ENCODE measurements around the gene GADD45G.

- TF ChIP-seq BCL11A (IDR thresholded peaks at IDR 0.05; ENCODE audit: low read depth in 2 of 2, low read length in 2 of 2) (no peak), CHD7 (IDR thresholded peaks at IDR 0.05; ENCODE audit: insufficient replicate concordance, low read length) (no peak), GABPA (IDR thresholded peaks at IDR 0.05; ENCODE audit: borderline replicate concordance, insufficient read depth, low read length) (no peak), POLR2AphosphoS5 (IDR thresholded peaks at IDR 0.05; ENCODE audit: low read depth, low read length) (no peak), TAF1 (IDR thresholded peaks at IDR 0.05; ENCODE audit: low read depth, low read length) (no peak), CEBPB (IDR thresholded peaks at IDR 0.05; ENCODE audit: low read depth, low read length) (no peak), TCF12 (IDR thresholded peaks at IDR 0.05; ENCODE audit: low read depth, low read length) (no peak), ZNF274 (IDR thresholded peaks at IDR 0.05; ENCODE audit: borderline replicate concordance, extremely low read depth, low read length) (no peak), POLR2A (IDR thresholded peaks at IDR 0.05; ENCODE audit: control extremely low read depth in 1 of 2, low read depth in 2 of 2, low read length in 2 of 2) (no peak), RXRA (IDR thresholded peaks at IDR 0.05; ENCODE audit: insufficient read depth, low read depth, low read length) (no peak), TBP (IDR thresholded peaks at IDR 0.05; ENCODE audit: low read depth, low read length) (no peak), MAFK (IDR thresholded peaks at IDR 0.05; ENCODE audit: low read depth, low read length) (no peak)
- TF ChIP-seq, protein P1, sequence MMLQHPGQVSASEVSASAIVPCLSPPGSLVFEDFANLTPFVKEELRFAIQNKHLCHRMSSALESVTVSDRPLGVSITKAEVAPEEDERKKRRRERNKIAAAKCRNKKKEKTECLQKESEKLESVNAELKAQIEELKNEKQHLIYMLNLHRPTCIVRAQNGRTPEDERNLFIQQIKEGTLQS (IDR thresholded peaks at IDR 0.05; ENCODE audit: insufficient read depth, low read depth, low read length), result no peak
- TF ChIP-seq, protein P2, sequence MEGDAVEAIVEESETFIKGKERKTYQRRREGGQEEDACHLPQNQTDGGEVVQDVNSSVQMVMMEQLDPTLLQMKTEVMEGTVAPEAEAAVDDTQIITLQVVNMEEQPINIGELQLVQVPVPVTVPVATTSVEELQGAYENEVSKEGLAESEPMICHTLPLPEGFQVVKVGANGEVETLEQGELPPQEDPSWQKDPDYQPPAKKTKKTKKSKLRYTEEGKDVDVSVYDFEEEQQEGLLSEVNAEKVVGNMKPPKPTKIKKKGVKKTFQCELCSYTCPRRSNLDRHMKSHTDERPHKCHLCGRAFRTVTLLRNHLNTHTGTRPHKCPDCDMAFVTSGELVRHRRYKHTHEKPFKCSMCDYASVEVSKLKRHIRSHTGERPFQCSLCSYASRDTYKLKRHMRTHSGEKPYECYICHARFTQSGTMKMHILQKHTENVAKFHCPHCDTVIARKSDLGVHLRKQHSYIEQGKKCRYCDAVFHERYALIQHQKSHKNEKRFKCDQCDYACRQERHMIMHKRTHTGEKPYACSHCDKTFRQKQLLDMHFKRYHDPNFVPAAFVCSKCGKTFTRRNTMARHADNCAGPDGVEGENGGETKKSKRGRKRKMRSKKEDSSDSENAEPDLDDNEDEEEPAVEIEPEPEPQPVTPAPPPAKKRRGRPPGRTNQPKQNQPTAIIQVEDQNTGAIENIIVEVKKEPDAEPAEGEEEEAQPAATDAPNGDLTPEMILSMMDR (IDR thresholded peaks at IDR 0.05; ENCODE audit: control extremely low read depth in 1 of 3, insufficient read depth in 1 of 3, low read depth in 1 of 3, low read length in 3 of 3), result no peak
Observed at GRCh38 chr9:89606624-89607311, 2.0 kb downstream of the GADD45G start.
